HepG2 (cell line): Measurements from ENCODE around the gene GMCL2. TPM values are rescaled to one million over a fixed set of nuclear protein-coding genes. Genes with fewer than 3 reads are reported as not detected.

Experiments
- ARNT ChIP-seq: fragments of 450-650 bp; IDR thresholded peaks from 2 replicates; pipeline ENCODE4 v1.6.1; 2017
- ISX ChIP-seq: sonication (generic); formaldehyde crosslinking; conservative IDR thresholded peaks from 2 replicates; pipeline ENCODE4 v1.5.0; 2020; ENCODE audit warnings: missing genetic modification reagents
- MBNL3 ChIP-seq: fragments of 250-450 bp; sonication (Bioruptor Pico); conservative IDR thresholded peaks from 2 replicates; pipeline ENCODE4 v1.8.0; 2022; ENCODE audit warnings: mild to moderate bottlenecking, inconsistent platforms
- MLXIP ChIP-seq: sonication (generic); formaldehyde crosslinking; IDR thresholded peaks from 2 replicates; pipeline ENCODE4 v1.9.0; 2021; ENCODE audit warnings: missing genetic modification reagents, borderline replicate concordance
- NRL ChIP-seq: sonication (generic); formaldehyde crosslinking; IDR thresholded peaks from 2 replicates; pipeline ENCODE4 v1.5.0; 2020; ENCODE audit warnings: missing genetic modification reagents, mild to moderate bottlenecking, moderate library complexity, borderline replicate concordance
- PHF8 ChIP-seq: sonication (generic); formaldehyde crosslinking; IDR thresholded peaks from 2 replicates; pipeline ENCODE4 v1.5.0; 2020; ENCODE audit warnings: missing genetic modification reagents
- PPARG ChIP-seq: conservative IDR thresholded peaks from 2 replicates; pipeline ENCODE4 v1.6.1; 2016; ENCODE audit warnings: missing biosample characterization, missing genetic modification reagents
- SKI ChIP-seq: fragments of 450-650 bp; IDR thresholded peaks from one replicate; pipeline ENCODE4 v1.6.1; 2018; ENCODE audit warnings: mild to moderate bottlenecking; ENCODE audit not compliant: partially characterized antibody
- TAF1 ChIP-seq: sonication (generic); formaldehyde crosslinking; IDR thresholded peaks from 2 replicates; pipeline ENCODE4 v1.4.0; 2020; ENCODE audit warnings: missing genetic modification reagents
- TMF1 ChIP-seq: sonication (generic); formaldehyde crosslinking; IDR thresholded peaks from 2 replicates; pipeline ENCODE4 v1.8.1; 2022; ENCODE audit warnings: low read depth, missing genetic modification reagents
- ZBTB7A ChIP-seq: sonication (generic); formaldehyde crosslinking; IDR thresholded peaks from 2 replicates; pipeline ENCODE4 v1.8.0; 2022; ENCODE audit warnings: mild to moderate bottlenecking, missing genetic modification reagents
- ZNF512 ChIP-seq: sonication (generic); formaldehyde crosslinking; IDR thresholded peaks from 2 replicates; pipeline ENCODE4 v1.4.0; 2020; ENCODE audit warnings: mild to moderate bottlenecking, missing genetic modification reagents
- polyA plus RNA-seq, 8 experiments: library from polyadenylated mRNA; depleted of rRNA in 3 of 8; stranded (reverse) in 7 of 8; unstranded in 1 of 8; fragments of >200 nt; fragmentation: Illumina TruSeq in 4 of 8; extraction: Trizol in 4 of 8; gene quantifications; 2 replicates each; pipeline versions ENCODE4 v1.2.1 to v1.2.3, GENCODE V29; 2011 to 2016; ENCODE audit warnings: low read depth in 4 of 8, missing spikeins in 1 of 8, mixed read lengths in 1 of 8; ENCODE audit not compliant: insufficient read depth in 1 of 8
- total RNA-seq, 5 experiments: library from RNA; depleted of rRNA; stranded (reverse); fragments of >200 nt; fragmentation: Illumina TruSeq; extraction: Trizol; gene quantifications; 2 replicates each; pipeline ENCODE4 v1.2.3, GENCODE V29; 2016; ENCODE audit warnings: low read depth in 1 of 5
- TF ChIP-seq, protein P1 (sequence below): sonication (generic); formaldehyde crosslinking; IDR thresholded peaks from 2 replicates; pipeline ENCODE4 v1.5.0; 2020; ENCODE audit warnings: mild to moderate bottlenecking, missing genetic modification reagents
- TF ChIP-seq, protein P2 (sequence below): sonication (generic); formaldehyde crosslinking; IDR thresholded peaks from 2 replicates; pipeline ENCODE4 v1.4.0; 2020; ENCODE audit warnings: missing genetic modification reagents
- TF ChIP-seq, protein P3 (sequence below): fragments of 450-650 bp; IDR thresholded peaks from 2 replicates; pipeline ENCODE4 v1.6.1; 2017; ENCODE audit warnings: mild to moderate bottlenecking

Gene GMCL2
- total and polyA plus RNA-seq, 2 of the 13 experiments (the other 11 are each of a cell fraction or from before 2014, with no cell fraction given): 0.03 TPM; not detected in 1

DNA sequence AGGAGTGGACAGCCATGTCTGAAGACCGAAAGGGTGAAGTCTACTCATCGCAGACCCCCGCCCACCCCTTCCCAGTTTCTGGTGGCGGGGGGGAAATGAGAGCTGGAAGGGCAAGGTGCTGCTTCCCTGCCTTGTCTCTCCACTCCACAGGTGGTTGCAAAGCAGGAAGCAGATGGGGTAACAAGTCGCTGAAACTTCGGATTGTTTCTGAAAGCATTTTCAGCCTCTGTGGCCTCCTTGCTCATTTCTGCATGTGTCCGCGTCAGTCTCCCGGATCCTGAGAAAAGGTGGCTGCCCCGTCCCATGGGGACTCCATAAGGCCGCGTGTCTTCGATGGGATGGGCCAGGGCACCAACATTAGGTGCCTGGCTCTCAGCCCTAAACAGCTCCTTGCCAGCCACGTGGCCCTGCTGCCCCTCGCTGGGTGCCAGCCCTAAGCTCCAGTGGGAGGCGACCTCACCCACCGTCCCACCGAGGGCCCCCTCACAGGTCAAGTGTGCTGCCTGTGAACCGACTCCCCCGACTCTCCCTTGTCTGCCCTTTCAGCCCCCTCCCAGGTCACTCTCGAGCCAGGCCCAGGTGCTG is 44.5 kb upstream of the GMCL2 start (continued):
- no peak for TF ChIP-seq MLXIP (CRISPR knock-in tag)
- TF ChIP-seq, protein P1, sequence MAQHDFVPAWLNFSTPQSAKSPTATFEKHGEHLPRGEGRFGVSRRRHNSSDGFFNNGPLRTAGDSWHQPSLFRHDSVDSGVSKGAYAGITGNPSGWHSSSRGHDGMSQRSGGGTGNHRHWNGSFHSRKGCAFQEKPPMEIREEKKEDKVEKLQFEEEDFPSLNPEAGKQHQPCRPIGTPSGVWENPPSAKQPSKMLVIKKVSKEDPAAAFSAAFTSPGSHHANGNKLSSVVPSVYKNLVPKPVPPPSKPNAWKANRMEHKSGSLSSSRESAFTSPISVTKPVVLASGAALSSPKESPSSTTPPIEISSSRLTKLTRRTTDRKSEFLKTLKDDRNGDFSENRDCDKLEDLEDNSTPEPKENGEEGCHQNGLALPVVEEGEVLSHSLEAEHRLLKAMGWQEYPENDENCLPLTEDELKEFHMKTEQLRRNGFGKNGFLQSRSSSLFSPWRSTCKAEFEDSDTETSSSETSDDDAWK (CRISPR knock-in tag): no peak
- 0 out of 2 replicates have a peak, but pooled peaks have one; percentile 42 for TF ChIP-seq ZBTB7A (CRISPR knock-in tag)
- TF ChIP-seq TAF1: peak; percentile 5
- no peak for TF ChIP-seq ARNT
- TF ChIP-seq PHF8 (CRISPR knock-in tag): peak; percentile 0; the same call in 1 of the 2 replicates
- TF ChIP-seq ZNF512 (CRISPR knock-in tag): no peak
- TF ChIP-seq, protein P2, sequence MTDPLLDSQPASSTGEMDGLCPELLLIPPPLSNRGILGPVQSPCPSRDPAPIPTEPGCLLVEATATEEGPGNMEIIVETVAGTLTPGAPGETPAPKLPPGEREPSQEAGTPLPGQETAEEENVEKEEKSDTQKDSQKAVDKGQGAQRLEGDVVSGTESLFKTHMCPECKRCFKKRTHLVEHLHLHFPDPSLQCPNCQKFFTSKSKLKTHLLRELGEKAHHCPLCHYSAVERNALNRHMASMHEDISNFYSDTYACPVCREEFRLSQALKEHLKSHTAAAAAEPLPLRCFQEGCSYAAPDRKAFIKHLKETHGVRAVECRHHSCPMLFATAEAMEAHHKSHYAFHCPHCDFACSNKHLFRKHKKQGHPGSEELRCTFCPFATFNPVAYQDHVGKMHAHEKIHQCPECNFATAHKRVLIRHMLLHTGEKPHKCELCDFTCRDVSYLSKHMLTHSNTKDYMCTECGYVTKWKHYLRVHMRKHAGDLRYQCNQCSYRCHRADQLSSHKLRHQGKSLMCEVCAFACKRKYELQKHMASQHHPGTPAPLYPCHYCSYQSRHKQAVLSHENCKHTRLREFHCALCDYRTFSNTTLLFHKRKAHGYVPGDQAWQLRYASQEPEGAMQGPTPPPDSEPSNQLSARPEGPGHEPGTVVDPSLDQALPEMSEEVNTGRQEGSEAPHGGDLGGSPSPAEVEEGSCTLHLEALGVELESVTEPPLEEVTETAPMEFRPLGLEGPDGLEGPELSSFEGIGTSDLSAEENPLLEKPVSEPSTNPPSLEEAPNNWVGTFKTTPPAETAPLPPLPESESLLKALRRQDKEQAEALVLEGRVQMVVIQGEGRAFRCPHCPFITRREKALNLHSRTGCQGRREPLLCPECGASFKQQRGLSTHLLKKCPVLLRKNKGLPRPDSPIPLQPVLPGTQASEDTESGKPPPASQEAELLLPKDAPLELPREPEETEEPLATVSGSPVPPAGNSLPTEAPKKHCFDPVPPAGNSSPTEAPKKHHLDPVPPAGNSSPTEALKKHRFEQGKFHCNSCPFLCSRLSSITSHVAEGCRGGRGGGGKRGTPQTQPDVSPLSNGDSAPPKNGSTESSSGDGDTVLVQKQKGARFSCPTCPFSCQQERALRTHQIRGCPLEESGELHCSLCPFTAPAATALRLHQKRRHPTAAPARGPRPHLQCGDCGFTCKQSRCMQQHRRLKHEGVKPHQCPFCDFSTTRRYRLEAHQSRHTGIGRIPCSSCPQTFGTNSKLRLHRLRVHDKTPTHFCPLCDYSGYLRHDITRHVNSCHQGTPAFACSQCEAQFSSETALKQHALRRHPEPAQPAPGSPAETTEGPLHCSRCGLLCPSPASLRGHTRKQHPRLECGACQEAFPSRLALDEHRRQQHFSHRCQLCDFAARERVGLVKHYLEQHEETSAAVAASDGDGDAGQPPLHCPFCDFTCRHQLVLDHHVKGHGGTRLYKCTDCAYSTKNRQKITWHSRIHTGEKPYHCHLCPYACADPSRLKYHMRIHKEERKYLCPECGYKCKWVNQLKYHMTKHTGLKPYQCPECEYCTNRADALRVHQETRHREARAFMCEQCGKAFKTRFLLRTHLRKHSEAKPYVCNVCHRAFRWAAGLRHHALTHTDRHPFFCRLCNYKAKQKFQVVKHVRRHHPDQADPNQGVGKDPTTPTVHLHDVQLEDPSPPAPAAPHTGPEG (CRISPR knock-in tag): no peak; the same call in 1 of the 2 replicates
- no peak for TF ChIP-seq MBNL3 (CRISPR knock-in tag)
- no peak for TF ChIP-seq ISX (CRISPR knock-in tag)
- no peak for TF ChIP-seq PPARG (CRISPR knock-in tag)
- no peak for TF ChIP-seq SKI
- TF ChIP-seq NRL: no peak
- TF ChIP-seq, protein P3, sequence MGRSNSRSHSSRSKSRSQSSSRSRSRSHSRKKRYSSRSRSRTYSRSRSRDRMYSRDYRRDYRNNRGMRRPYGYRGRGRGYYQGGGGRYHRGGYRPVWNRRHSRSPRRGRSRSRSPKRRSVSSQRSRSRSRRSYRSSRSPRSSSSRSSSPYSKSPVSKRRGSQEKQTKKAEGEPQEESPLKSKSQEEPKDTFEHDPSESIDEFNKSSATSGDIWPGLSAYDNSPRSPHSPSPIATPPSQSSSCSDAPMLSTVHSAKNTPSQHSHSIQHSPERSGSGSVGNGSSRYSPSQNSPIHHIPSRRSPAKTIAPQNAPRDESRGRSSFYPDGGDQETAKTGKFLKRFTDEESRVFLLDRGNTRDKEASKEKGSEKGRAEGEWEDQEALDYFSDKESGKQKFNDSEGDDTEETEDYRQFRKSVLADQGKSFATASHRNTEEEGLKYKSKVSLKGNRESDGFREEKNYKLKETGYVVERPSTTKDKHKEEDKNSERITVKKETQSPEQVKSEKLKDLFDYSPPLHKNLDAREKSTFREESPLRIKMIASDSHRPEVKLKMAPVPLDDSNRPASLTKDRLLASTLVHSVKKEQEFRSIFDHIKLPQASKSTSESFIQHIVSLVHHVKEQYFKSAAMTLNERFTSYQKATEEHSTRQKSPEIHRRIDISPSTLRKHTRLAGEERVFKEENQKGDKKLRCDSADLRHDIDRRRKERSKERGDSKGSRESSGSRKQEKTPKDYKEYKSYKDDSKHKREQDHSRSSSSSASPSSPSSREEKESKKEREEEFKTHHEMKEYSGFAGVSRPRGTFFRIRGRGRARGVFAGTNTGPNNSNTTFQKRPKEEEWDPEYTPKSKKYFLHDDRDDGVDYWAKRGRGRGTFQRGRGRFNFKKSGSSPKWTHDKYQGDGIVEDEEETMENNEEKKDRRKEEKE: no peak
- TF ChIP-seq TMF1 (CRISPR knock-in tag): no peak
